ENCODE results near the gene FN1. TPM values are rescaled to one million over a fixed set of nuclear protein-coding genes. Genes with fewer than 3 reads are reported as not detected.
A peak's percentile ranks its signal among the peaks of the same experiment; 100 is the strongest.

FN1 gene
- total RNA-seq, 1 experiment from 2014 or later: 102 TPM

DNA sequence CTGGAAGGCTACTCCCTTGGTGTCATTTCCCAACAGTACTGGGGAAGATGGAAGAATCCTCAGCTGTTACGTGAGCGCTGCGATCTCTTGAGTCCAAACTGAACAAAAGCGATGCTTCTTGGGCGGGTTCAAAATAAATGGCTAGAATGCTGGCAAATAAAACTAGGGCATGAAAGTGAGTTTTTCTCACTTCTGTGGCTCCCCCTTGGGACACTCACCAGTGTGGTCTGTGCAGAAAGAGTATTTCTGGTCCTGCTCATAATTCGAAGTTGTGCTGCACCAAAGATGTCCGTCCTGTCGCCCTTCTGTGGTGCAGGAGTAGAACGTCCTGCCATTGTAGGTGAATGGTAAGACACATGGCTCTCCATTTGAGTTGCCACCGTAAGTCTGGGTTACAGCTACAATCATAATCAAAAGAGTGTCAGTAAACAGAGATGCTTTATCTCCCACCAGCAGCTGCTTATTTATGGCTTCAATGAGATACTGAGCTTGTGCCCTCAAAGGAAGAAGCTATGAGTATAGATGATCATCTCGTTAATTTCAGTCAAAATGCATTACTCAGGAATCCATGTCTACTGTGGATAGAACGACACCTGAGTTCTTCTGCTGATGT is 11.8 kb downstream of the FN1 start:
- Mint-ChIP-seq H3K27ac (no peak overlapping the region), H3K9me3 (no peaks in the 10 kb centered on the region), H3K4me1 (no peaks in the 10 kb centered on the region), H3K27me3 (ENCODE audit: low read depth) (no peaks in the 10 kb centered on the region), H3K36me3 (peaks cover 66% of the 10 kb centered on the region), H3K4me3 (no peak overlapping the region)
- POLR2A ChIA-PET: interaction anchor here (0.6 kb wide), 1 partner anchor 10 kb away, joined by 5 read pairs; no protein-coding TSS in a partner anchor
- DNase-seq (ENCODE audit: low spot score): no peak
- CTCF ChIA-PET: no interaction called here
- no peak for ATAC-seq
- peak; percentile 62; the same call in 1 of the 2 replicates for TF ChIP-seq RORB (CRISPR knock-in tag; IDR thresholded peaks at IDR 0.05)
- TF ChIP-seq MXD4 (CRISPR knock-in tag; IDR thresholded peaks at IDR 0.05; ENCODE audit: borderline replicate concordance): no peak

DNA sequence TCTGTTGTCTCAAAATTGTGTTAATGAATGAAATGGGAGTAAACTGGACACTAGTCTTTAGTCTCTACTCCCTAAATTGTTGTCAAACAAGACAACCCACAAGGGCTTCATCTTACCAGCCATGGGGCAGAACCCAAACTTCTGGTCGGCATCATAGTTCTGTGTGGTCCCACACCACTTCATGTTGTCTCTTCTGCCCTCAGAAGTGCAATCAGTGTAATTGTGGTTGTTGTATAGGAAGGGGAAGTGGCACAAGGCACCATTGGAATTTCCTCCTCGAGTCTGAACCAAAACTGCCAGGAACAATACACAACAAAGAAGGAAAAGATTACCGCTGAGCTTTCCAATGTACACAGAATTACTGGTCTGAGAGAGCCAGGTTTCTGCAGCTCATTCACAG is 12.6 kb downstream of the FN1 start:
- no peak overlapping the region for H3K4me3 Mint-ChIP-seq
- H3K9me3 Mint-ChIP-seq: no peaks in the 10 kb centered on the region
- no peaks in the 10 kb centered on the region for H3K27me3 Mint-ChIP-seq (ENCODE audit: low read depth)
- no peak overlapping the region for H3K27ac Mint-ChIP-seq
- ChIA-PET POLR2A (no interaction called here), CTCF (no interaction called here)
- DNase-seq (ENCODE audit: low spot score): no peak
- no peaks in the 10 kb centered on the region for H3K4me1 Mint-ChIP-seq
- ATAC-seq: no peak
- peaks cover 65% of the 10 kb centered on the region for H3K36me3 Mint-ChIP-seq
- TF ChIP-seq NFATC4 (CRISPR knock-in tag; IDR thresholded peaks at IDR 0.05) (no peak), RORB (CRISPR knock-in tag; IDR thresholded peaks at IDR 0.05) (0 out of 2 replicates have a peak, but pooled peaks have one; percentile 47), HMGA2 (CRISPR knock-in tag; IDR thresholded peaks at IDR 0.05) (no peak)

DNA sequence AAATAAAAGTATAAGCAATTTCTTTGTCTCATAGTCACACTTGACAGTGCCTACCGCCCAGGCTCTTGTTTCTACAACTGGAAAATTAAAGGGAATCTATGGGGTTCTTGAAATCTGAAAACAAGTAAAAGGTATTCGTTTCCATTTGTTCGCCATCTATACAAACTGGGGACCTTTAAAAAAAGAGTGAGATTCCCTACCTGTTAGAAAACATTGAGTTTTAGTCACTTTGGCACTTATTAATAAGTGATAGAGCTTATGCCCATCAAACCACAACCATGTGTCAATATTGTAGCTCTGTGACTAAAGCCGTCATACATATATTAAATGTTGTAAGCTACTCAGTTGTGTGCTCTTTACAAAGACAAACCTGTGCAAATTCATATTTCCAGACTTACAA is 13.2 kb downstream of the FN1 start:
- Mint-ChIP-seq H3K4me3 (no peak overlapping the region), H3K4me1 (no peaks in the 10 kb centered on the region), H3K27me3 (ENCODE audit: low read depth) (no peaks in the 10 kb centered on the region), H3K36me3 (peaks cover 61% of the 10 kb centered on the region), H3K9me3 (no peaks in the 10 kb centered on the region), H3K27ac (no peak overlapping the region)
- TF ChIP-seq RORB (CRISPR knock-in tag; IDR thresholded peaks at IDR 0.05): peak; percentile 56; the same call in 1 of the 2 replicates
- TF ChIP-seq CBFB (CRISPR knock-in tag; IDR thresholded peaks at IDR 0.05; ENCODE audit: low read depth): no peak
- no peak for TF ChIP-seq ESRRA (CRISPR knock-in tag; IDR thresholded peaks at IDR 0.05; ENCODE audit: borderline replicate concordance)
- TF ChIP-seq JAZF1 (CRISPR knock-in tag; IDR thresholded peaks at IDR 0.05): no peak
- no peak for TF ChIP-seq MXD4 (CRISPR knock-in tag; IDR thresholded peaks at IDR 0.05; ENCODE audit: borderline replicate concordance)
- ChIA-PET POLR2A (no interaction called here), CTCF (no interaction called here)
- no peak for ATAC-seq
- DNase-seq (ENCODE audit: low spot score): no peak

DNA sequence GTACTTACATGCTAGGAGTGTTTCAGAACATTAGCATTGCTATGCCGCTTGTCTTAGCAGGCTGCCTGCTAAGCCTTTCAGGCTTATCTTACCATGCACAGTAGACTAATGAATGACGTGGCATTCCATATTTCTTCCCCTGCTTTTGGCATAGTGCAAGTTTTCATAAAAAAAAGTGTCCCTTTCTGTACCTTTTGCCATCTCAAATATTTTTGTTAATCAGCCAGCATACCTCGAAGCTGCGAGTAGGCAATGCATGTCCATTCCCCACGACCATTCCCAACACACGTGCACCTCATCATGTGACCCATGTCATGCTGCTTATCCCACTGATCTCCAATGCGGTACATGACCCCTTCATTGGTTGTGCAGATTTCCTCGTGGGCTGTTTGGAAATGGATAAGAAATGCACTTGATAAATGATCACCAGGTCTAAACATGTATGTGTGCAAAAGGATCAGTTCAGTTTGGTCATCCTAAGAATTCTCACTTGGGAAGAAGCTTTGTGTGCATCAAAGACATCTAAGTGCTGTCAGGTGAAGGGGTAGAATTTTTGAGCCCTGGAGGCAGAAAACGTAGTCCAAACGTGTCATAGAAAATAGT is 13.9 kb downstream of the FN1 start:
- no peak overlapping the region for H3K27ac Mint-ChIP-seq

More for the DNA sequence above, 13.9 kb downstream of the FN1 start:
- no peak for DNase-seq (ENCODE audit: low spot score)
- no peaks in the 10 kb centered on the region for H3K27me3 Mint-ChIP-seq (ENCODE audit: low read depth)
- ChIA-PET CTCF (no interaction called here), POLR2A (no interaction called here)
- TF ChIP-seq, protein P1, sequence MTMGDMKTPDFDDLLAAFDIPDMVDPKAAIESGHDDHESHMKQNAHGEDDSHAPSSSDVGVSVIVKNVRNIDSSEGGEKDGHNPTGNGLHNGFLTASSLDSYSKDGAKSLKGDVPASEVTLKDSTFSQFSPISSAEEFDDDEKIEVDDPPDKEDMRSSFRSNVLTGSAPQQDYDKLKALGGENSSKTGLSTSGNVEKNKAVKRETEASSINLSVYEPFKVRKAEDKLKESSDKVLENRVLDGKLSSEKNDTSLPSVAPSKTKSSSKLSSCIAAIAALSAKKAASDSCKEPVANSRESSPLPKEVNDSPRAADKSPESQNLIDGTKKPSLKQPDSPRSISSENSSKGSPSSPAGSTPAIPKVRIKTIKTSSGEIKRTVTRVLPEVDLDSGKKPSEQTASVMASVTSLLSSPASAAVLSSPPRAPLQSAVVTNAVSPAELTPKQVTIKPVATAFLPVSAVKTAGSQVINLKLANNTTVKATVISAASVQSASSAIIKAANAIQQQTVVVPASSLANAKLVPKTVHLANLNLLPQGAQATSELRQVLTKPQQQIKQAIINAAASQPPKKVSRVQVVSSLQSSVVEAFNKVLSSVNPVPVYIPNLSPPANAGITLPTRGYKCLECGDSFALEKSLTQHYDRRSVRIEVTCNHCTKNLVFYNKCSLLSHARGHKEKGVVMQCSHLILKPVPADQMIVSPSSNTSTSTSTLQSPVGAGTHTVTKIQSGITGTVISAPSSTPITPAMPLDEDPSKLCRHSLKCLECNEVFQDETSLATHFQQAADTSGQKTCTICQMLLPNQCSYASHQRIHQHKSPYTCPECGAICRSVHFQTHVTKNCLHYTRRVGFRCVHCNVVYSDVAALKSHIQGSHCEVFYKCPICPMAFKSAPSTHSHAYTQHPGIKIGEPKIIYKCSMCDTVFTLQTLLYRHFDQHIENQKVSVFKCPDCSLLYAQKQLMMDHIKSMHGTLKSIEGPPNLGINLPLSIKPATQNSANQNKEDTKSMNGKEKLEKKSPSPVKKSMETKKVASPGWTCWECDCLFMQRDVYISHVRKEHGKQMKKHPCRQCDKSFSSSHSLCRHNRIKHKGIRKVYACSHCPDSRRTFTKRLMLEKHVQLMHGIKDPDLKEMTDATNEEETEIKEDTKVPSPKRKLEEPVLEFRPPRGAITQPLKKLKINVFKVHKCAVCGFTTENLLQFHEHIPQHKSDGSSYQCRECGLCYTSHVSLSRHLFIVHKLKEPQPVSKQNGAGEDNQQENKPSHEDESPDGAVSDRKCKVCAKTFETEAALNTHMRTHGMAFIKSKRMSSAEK (CRISPR knock-in tag; IDR thresholded peaks at IDR 0.05; ENCODE audit: borderline replicate concordance): no peak
- TF ChIP-seq CREM (CRISPR knock-in tag; IDR thresholded peaks at IDR 0.05) (no peak), GABPB1 (CRISPR knock-in tag; IDR thresholded peaks at IDR 0.05) (peak; percentile 32; the same call in 1 of the 2 replicates)
- TF ChIP-seq, protein P2, sequence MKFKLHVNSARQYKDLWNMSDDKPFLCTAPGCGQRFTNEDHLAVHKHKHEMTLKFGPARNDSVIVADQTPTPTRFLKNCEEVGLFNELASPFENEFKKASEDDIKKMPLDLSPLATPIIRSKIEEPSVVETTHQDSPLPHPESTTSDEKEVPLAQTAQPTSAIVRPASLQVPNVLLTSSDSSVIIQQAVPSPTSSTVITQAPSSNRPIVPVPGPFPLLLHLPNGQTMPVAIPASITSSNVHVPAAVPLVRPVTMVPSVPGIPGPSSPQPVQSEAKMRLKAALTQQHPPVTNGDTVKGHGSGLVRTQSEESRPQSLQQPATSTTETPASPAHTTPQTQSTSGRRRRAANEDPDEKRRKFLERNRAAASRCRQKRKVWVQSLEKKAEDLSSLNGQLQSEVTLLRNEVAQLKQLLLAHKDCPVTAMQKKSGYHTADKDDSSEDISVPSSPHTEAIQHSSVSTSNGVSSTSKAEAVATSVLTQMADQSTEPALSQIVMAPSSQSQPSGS (CRISPR knock-in tag; IDR thresholded peaks at IDR 0.05; ENCODE audit: borderline replicate concordance, low read depth): no peak
- H3K36me3 Mint-ChIP-seq: peaks cover 58% of the 10 kb centered on the region
- H3K4me1 Mint-ChIP-seq: no peaks in the 10 kb centered on the region
- H3K4me3 Mint-ChIP-seq: no peak overlapping the region
- H3K9me3 Mint-ChIP-seq: no peaks in the 10 kb centered on the region
- ATAC-seq: no peak

Data from WTC11 (cell line).